PC-9 (cell line): ENCODE results near the gene IFNA17.
"Not testable (repeated sequence)": the region's sequence is repeated elsewhere in the genome, so short reads cannot be mapped to it uniquely, and the experiment has no call there.

ENCODE experiments used
- EZH2 ChIP-seq: fragments of 200-600 bp; sonication (generic); IDR thresholded peaks from 2 replicates; pipeline ENCODE4 v1.8.0; 2017; ENCODE audit warnings: antibody characterized with exemption, low read depth
- TF ChIP-seq, protein P1 (sequence below): fragments of 200-600 bp; sonication (generic); conservative IDR thresholded peaks from 2 replicates; pipeline ENCODE4 v1.6.1; 2017; ENCODE audit warnings: mixed run types, antibody characterized with exemption, mild to moderate bottlenecking, moderate library complexity

- TF ChIP-seq, protein P1, sequence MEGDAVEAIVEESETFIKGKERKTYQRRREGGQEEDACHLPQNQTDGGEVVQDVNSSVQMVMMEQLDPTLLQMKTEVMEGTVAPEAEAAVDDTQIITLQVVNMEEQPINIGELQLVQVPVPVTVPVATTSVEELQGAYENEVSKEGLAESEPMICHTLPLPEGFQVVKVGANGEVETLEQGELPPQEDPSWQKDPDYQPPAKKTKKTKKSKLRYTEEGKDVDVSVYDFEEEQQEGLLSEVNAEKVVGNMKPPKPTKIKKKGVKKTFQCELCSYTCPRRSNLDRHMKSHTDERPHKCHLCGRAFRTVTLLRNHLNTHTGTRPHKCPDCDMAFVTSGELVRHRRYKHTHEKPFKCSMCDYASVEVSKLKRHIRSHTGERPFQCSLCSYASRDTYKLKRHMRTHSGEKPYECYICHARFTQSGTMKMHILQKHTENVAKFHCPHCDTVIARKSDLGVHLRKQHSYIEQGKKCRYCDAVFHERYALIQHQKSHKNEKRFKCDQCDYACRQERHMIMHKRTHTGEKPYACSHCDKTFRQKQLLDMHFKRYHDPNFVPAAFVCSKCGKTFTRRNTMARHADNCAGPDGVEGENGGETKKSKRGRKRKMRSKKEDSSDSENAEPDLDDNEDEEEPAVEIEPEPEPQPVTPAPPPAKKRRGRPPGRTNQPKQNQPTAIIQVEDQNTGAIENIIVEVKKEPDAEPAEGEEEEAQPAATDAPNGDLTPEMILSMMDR: peak; percentile 50; the same call in 1 of the 2 replicates
- not testable (repeated sequence) for TF ChIP-seq EZH2
Observed at GRCh38 chr9:21235468-21236359, 7.7 kb upstream of the IFNA17 start.
